DND-41 (cell line): ENCODE data around the gene SRSF5.

Experiments used
- ATAC-seq: fragments of 200-7000 bp; cut with Tn5 transposase; 3 replicates; pipeline ENCODE4 v1.9.1; 2021; ENCODE audit warnings: low read depth; ENCODE audit not compliant: insufficient read depth
- DNase-seq: peaks from one replicate; pipeline ENCODE4 v3.0.0-alpha.2; 2020
- H2AFZ ChIP-seq: 2 replicates; pipeline ENCODE4 v1.6.0; 2012; ENCODE audit warnings: low read depth, low read length
- H3K27ac ChIP-seq: 2 replicates; pipeline ENCODE4 v1.5.1; 2012; ENCODE audit warnings: low read length, inconsistent platforms
- H3K27me3 ChIP-seq: fragments of 200-600 bp; sonication (generic); 2 replicates; pipeline ENCODE4 v1.6.0; 2012; ENCODE audit warnings: low read length, mild to moderate bottlenecking, inconsistent platforms; ENCODE audit not compliant: insufficient read depth, poor library complexity
- H3K36me3 ChIP-seq: 2 replicates; pipeline ENCODE4 v1.5.1; 2012; ENCODE audit warnings: low read length, inconsistent platforms; ENCODE audit not compliant: insufficient read depth
- H3K4me1 ChIP-seq: 2 replicates; pipeline ENCODE4 v1.5.1; 2012; ENCODE audit warnings: mild to moderate bottlenecking, low read length; ENCODE audit not compliant: insufficient read depth
- H3K4me2 ChIP-seq: 2 replicates; pipeline ENCODE4 v1.6.0; 2012; ENCODE audit warnings: mild to moderate bottlenecking, moderate library complexity, low read length, inconsistent platforms; ENCODE audit not compliant: insufficient read depth
- H3K4me3 ChIP-seq, 2 experiments: fragments of 200-600 bp in 1 of 2; shearing (Covaris generic) in 1 of 2; 2 replicates each; pipeline ENCODE4 v1.5.1; 2012 to 2016; ENCODE audit warnings: inconsistent platforms in 2 of 2, low read length in 2 of 2, mild to moderate bottlenecking in 2 of 2, low read depth in 1 of 2, moderate library complexity in 1 of 2
- H3K79me2 ChIP-seq: 2 replicates; pipeline ENCODE4 v1.6.0; 2012; ENCODE audit warnings: low read length, inconsistent platforms; ENCODE audit not compliant: insufficient read depth
- H3K9ac ChIP-seq: 2 replicates; pipeline ENCODE4 v1.6.0; 2012; ENCODE audit warnings: low read depth, mild to moderate bottlenecking, inconsistent platforms, low read length, moderate library complexity
- H3K9me3 ChIP-seq: 2 replicates; pipeline ENCODE4 v1.5.1; 2012; ENCODE audit warnings: low read length, moderate library complexity, mild to moderate bottlenecking, inconsistent platforms; ENCODE audit not compliant: insufficient read depth, severe bottlenecking
- H4K20me1 ChIP-seq: 2 replicates; pipeline ENCODE4 v1.6.0; 2012; ENCODE audit warnings: low read length; ENCODE audit not compliant: insufficient read depth
- CTCF ChIP-seq: IDR thresholded peaks from 2 replicates; pipeline ENCODE4 v1.5.1; 2012; ENCODE audit warnings: borderline replicate concordance, low read length, moderate library complexity, mild to moderate bottlenecking; ENCODE audit not compliant: poor library complexity, severe bottlenecking; ENCODE audit errors: extremely low read depth
- EZH2 ChIP-seq: IDR thresholded peaks from 3 replicates; pipeline ENCODE4 v1.6.1; 2012; ENCODE audit warnings: borderline replicate concordance, low read depth, mild to moderate bottlenecking, moderate library complexity, low read length, inconsistent platforms; ENCODE audit not compliant: severe bottlenecking

The SRSF5 gene

GRCh38 chr14:69741055-69741454 is 25.9 kb upstream of the SRSF5 start:
- TF ChIP-seq CTCF (no peak), EZH2 (no peak)
- Histone ChIP-seq H2AFZ (no peak overlapping the region), H3K79me2 (no peaks in the 10 kb centered on the region), H3K4me1 (0 out of 2 replicates have a peak, but pooled peaks cover under 1% of the 10 kb centered on the region), H3K27ac (no peak overlapping the region), H4K20me1 (no peaks in the 10 kb centered on the region), H3K36me3 (no peaks in the 10 kb centered on the region), H3K4me3 (no peak overlapping the region), H3K27me3 (no peaks in the 10 kb centered on the region), H3K9me3 (peaks cover 10% of the 10 kb centered on the region), H3K4me2 (no peak overlapping the region), H3K9ac (no peak overlapping the region)
- DNase-seq (no peak), ATAC-seq (no peak)

GRCh38 chr14:69749956-69750355 is 17.0 kb upstream of the SRSF5 start:
- Histone ChIP-seq H3K27me3 (no peaks in the 10 kb centered on the region), H3K9me3 (no peaks in the 10 kb centered on the region), H4K20me1 (no peaks in the 10 kb centered on the region), H3K36me3 (no peaks in the 10 kb centered on the region), H3K4me2 (no peak overlapping the region), H3K4me3 (no peak overlapping the region), H3K79me2 (no peaks in the 10 kb centered on the region), H3K9ac (no peak overlapping the region), H2AFZ (no peak overlapping the region), H3K27ac (no peak overlapping the region), H3K4me1 (0 out of 2 replicates have a peak, but pooled peaks cover 4% of the 10 kb centered on the region)
- ATAC-seq: no peak
- TF ChIP-seq EZH2 (no peak), CTCF (no peak)
- no peak for DNase-seq

- Histone ChIP-seq H4K20me1 (no peaks in the 10 kb centered on the region), H3K4me1 (0 out of 2 replicates have a peak, but pooled peaks cover 4% of the 10 kb centered on the region), H3K9me3 (no peaks in the 10 kb centered on the region), H2AFZ (no peak overlapping the region), H3K79me2 (no peaks in the 10 kb centered on the region), H3K4me2 (no peak overlapping the region), H3K27ac (no peak overlapping the region), H3K27me3 (no peaks in the 10 kb centered on the region), H3K4me3 (no peak overlapping the region), H3K9ac (no peak overlapping the region), H3K36me3 (no peaks in the 10 kb centered on the region)
- no peak for TF ChIP-seq CTCF
- TF ChIP-seq EZH2: no peak
- no peak for DNase-seq
- ATAC-seq: no peak
Observed at GRCh38 chr14:69750495-69750894, 16.4 kb upstream of the SRSF5 start.

GRCh38 chr14:69752773-69753172 is 14.2 kb upstream of the SRSF5 start:
- Histone ChIP-seq H3K9ac (no peak overlapping the region), H3K27ac (no peak overlapping the region), H2AFZ (no peak overlapping the region), H4K20me1 (no peaks in the 10 kb centered on the region), H3K36me3 (no peaks in the 10 kb centered on the region), H3K27me3 (no peaks in the 10 kb centered on the region), H3K4me3 (no peak overlapping the region), H3K9me3 (no peaks in the 10 kb centered on the region), H3K4me2 (no peak overlapping the region), H3K4me1 (no peaks in the 10 kb centered on the region), H3K79me2 (no peaks in the 10 kb centered on the region)
- DNase-seq (no peak), ATAC-seq (no peak)
- TF ChIP-seq CTCF (no peak), EZH2 (no peak)
